Cardiac muscle cell (in vitro differentiated cells and primary cell): ENCODE data around the gene SYT1. TPM values are rescaled to one million over a fixed set of nuclear protein-coding genes. Genes with fewer than 3 reads are reported as not detected.

Experiments used
- DNase-seq, 2 donors: peaks; one replicate each; pipeline versions ENCODE4 v3.0.0 to v3.0.0-alpha.2; 2010 to 2017; ENCODE audit warnings: low read depth in 1 of 2, low spot score in 1 of 2
- H3K27ac ChIP-seq: fragments of 200-600 bp; sonication (generic); 2 replicates; pipeline ENCODE4 v1.5.1; 2016
- H3K27me3 ChIP-seq: fragments of 200-600 bp; sonication (generic); 2 replicates; pipeline ENCODE4 v1.6.0; 2016; ENCODE audit warnings: control low read depth
- H3K36me3 ChIP-seq: fragments of 200-600 bp; sonication (generic); 2 replicates; pipeline ENCODE4 v1.5.1; 2016; ENCODE audit warnings: control low read depth
- H3K4me1 ChIP-seq: fragments of 200-600 bp; sonication (generic); 2 replicates; pipeline ENCODE4 v1.8.1; 2017; ENCODE audit warnings: low read depth, mild to moderate bottlenecking, mixed run types
- H3K4me3 ChIP-seq: fragments of 200-600 bp; sonication (generic); 2 replicates; pipeline ENCODE4 v1.5.1; 2016; ENCODE audit warnings: mild to moderate bottlenecking
- H3K9me3 ChIP-seq: fragments of 200-600 bp; sonication (generic); 2 replicates; pipeline ENCODE4 v1.5.1; 2017; ENCODE audit warnings: low read depth, mild to moderate bottlenecking, control low read depth
- CTCF ChIP-seq: IDR thresholded peaks from 2 replicates; pipeline ENCODE4 v1.5.1; 2012; ENCODE audit warnings: low read depth, mild to moderate bottlenecking, low read length
- polyA plus RNA-seq: library from polyadenylated mRNA; unstranded; fragments of >200 nt; fragmentation: Nextera tagmentation; extraction: Ambion mirVana; gene quantifications from 2 replicates; pipeline ENCODE4 v1.2.1, GENCODE V29; 2016
- total RNA-seq: library from RNA; depleted of rRNA; stranded (reverse); fragments of >200 nt; gene quantifications from 2 replicates; pipeline ENCODE4 v1.2.3, GENCODE V29; 2016

SYT1 gene
- total and polyA plus RNA-seq, 2 experiments from 2014 or later, result 0.50 to 0.66 TPM

DNA sequence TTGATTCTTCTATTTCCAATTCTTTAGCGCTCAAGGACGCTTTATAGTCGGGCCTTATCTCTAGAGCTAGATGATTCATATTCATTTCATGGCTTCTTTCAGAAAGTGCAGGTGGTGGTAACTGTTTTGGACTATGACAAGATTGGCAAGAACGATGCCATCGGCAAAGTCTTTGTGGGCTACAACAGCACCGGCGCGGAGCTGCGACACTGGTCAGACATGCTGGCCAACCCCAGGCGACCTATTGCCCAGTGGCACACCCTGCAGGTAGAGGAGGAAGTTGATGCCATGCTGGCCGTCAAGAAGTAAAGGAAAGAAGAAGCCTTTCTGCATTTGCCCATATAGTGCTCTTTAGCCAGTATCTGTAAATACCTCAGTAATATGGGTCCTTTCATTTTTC is 584.2 kb downstream of the SYT1 start:
- Histone ChIP-seq H3K4me3 (no peak overlapping the region), H3K4me1 (no peaks in the 10 kb centered on the region), H3K36me3 (no peaks in the 10 kb centered on the region), H3K27me3 (no peaks in the 10 kb centered on the region), H3K9me3 (no peaks in the 10 kb centered on the region), H3K27ac (no peak overlapping the region)
- DNase-seq, result no peak
- TF ChIP-seq CTCF, result no peak

- Histone ChIP-seq H3K4me3 (no peak overlapping the region), H3K4me1 (peaks cover 13% of the 10 kb centered on the region), H3K36me3 (no peaks in the 10 kb centered on the region), H3K9me3 (no peaks in the 10 kb centered on the region), H3K27ac (no peak overlapping the region), H3K27me3 (no peaks in the 10 kb centered on the region)
- TF ChIP-seq CTCF, result no peak
- DNase-seq, result peak in 1 of 2 donors; percentile 11
Observed at GRCh38 chr12:79451365-79451764, 586.8 kb downstream of the SYT1 start.

- DNase-seq, result peak in 1 of 2 donors; percentile 82
- Histone ChIP-seq H3K27me3 (no peaks in the 10 kb centered on the region), H3K27ac (no peak overlapping the region), H3K4me3 (no peak overlapping the region), H3K4me1 (peaks cover 13% of the 10 kb centered on the region), H3K36me3 (no peaks in the 10 kb centered on the region), H3K9me3 (no peaks in the 10 kb centered on the region)
- TF ChIP-seq CTCF, result no peak
Observed at GRCh38 chr12:79451978-79452377, 587.4 kb downstream of the SYT1 start.

DNA sequence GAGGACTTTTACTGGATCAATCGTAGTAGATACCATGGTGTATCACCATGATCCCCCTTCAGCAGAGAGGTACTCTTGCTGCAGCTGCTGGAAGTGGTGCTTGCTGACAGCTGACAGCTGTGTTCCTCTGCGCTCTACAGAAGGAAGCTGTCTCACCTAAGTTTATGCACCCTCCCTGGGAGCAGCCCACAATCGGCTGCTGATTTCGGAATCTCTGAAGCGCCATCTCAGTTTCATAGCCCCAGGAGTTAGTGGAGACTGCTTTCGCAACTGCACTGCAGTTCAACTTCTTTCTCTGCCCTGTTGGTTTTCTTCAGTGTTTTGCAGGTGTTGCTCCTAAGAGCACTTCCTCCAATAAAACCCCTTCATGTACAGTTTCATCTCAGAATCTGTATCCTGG is 588.3 kb downstream of the SYT1 start:
- H3K36me3 ChIP-seq, result no peaks in the 10 kb centered on the region
- no peak for TF ChIP-seq CTCF
- no peak for DNase-seq

GRCh38 chr12:79453820-79454219 is 589.2 kb downstream of the SYT1 start:
- Histone ChIP-seq H3K4me1 (peaks cover 13% of the 10 kb centered on the region), H3K4me3 (no peak overlapping the region), H3K9me3 (no peaks in the 10 kb centered on the region), H3K36me3 (no peaks in the 10 kb centered on the region), H3K27ac (no peak overlapping the region), H3K27me3 (no peaks in the 10 kb centered on the region)
- DNase-seq, result no peak
- no peak for TF ChIP-seq CTCF

More for the DNA sequence above, 588.3 kb downstream of the SYT1 start:
- H3K9me3 ChIP-seq, result no peaks in the 10 kb centered on the region
- no peaks in the 10 kb centered on the region for H3K27me3 ChIP-seq
- H3K4me3 ChIP-seq, result no peak overlapping the region
- H3K27ac ChIP-seq, result no peak overlapping the region
- peaks cover 13% of the 10 kb centered on the region for H3K4me1 ChIP-seq
